NCI-H510A treated with DMSO at 0.1 percent for 48 hours (cell line): Measurements from ENCODE around the gene NHSL2.
A peak's percentile ranks its signal among the peaks of the same experiment; 100 is the strongest.
"Not testable (repeated sequence)": the region's sequence is repeated elsewhere in the genome, so short reads cannot be mapped to it uniquely, and the experiment has no call there.

ENCODE experiments used
- DNase-seq: peaks from one replicate; lab custom pipeline; 2025; lab: John Stamatoyannopoulos, UW

Gene NHSL2

GRCh38 chrX:71910643-71910985, at the start of gene NHSL2:
Gene NHSL2 (plus strand): TSS chrX:71910845.
- DNase-seq = peak; percentile 7

GRCh38 chrX:71867680-71868079, 43.0 kb upstream of the NHSL2 start:
- DNase-seq = no peak

GRCh38 chrX:71869566-71869965, 41.1 kb upstream of the NHSL2 start:
- not testable (repeated sequence) for DNase-seq

DNA sequence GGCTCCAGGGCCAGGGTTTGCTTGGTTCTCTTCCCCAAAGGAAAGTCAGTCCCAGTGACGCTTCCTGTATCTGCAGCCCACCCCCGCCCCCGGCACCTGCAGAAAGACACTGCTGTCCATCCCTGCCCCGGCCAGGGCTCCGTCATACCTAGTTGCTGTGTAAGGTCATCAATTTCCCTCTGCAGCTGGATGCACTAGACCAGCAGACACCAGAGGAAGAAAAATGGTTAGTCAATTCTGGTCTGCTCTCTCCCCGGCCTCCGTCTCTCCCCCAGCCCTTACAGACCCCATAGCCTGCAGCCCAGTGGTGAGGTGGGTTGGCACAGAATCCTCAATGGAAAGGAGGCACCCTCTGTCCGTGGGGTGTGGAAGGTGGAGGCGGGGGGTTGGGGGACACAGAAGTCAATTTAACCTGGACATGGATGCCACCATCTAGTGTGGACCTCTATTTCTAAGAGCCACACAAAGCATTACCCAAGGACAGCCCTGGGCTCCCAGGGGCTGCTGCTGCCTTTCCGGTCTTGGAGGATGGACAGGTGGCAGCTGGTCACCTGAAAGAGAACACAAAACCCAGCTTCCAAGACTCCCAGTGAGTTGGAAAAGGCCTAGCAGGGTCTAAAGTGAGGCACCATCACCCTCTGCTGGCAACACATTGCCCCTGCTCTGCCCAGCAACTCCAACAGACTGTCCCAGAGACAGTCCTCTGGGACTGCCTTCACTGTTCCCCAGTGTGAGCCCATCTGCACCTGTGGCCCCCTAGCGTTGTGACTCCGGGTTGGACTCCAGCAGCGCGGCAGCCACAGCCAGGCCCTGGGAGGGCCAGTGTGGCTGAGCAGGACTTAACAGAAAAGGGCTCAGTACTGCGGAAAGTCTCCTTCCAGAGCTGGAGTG, 40.2 kb upstream of the NHSL2 start:
- DNase-seq = no peak

GRCh38 chrX:71871367-71871766, 39.3 kb upstream of the NHSL2 start:
- DNase-seq = no peak

DNA sequence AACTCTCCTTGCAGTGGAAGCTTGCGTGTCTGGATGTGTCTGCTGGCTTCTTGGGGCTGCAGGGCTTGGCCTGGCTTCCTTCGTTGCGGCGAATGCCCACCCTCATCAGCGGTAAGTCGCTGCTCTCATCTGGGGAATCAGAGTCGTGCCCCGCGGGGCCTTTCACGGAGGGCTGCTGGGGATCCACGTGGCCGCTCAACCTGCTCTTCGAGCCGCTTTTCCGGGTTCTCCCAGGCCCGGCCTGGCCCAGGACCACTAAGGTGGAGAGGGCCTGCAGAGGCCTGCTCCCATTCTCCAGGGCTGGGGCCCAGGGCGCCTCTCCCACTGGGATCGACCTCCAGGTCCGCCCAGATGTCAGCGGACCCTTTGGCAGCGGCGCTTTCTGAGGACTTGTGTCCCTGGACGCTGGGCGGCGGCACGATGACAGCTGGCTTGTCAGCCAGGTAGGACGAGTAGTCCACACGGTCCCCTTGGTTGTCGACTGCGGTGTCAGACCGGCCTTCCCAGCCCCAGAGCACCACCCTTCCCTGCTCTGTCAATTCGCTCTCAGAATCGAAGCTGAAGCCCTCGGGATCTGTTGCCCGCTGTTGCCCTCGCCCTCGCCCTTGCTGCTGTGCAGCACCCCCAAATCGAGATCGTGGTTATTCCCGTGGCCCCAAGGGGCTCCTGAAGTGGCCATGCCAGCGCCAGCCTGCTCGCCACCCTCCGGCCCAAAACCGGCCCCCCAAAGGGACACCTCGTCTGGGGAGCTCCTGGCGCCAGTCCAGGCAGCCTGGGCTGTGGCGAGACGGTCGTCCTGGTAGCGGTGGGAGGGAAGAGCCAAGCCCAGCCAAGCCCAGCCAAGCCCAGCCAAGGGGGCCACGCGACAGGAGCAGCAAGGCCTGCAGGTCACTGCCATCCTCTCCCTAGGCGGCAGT, 37.8 kb upstream of the NHSL2 start:
- DNase-seq = no peak

- DNase-seq = no peak
Measured at GRCh38 chrX:71873459-71873833, 37.2 kb upstream of the NHSL2 start.

DNA sequence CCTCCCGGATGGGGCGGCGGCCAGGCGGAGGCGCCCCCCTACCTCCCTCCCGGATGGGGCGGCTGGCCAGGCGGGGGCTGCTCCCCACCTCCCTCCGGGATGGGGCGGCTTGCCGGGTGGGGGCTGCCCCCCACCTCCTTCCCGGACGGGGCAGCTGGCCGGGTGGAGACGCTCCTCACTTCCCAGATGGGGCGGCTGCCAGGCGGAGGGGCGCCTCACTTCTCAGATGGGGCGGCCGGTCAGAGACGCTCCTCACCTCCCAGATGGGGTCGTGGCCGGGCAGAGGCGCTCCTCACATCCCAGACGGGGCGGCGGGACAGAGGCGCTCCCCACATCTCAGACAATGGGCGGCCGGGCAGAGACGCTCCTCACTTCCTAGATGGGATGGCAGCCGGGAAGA, 33.8 kb upstream of the NHSL2 start:
- DNase-seq = not testable (repeated sequence)

- no peak for DNase-seq
Measured at GRCh38 chrX:71885099-71885498, 25.5 kb upstream of the NHSL2 start.

- DNase-seq = no peak
Measured at GRCh38 chrX:71895607-71896006, 15.0 kb upstream of the NHSL2 start.

DNA sequence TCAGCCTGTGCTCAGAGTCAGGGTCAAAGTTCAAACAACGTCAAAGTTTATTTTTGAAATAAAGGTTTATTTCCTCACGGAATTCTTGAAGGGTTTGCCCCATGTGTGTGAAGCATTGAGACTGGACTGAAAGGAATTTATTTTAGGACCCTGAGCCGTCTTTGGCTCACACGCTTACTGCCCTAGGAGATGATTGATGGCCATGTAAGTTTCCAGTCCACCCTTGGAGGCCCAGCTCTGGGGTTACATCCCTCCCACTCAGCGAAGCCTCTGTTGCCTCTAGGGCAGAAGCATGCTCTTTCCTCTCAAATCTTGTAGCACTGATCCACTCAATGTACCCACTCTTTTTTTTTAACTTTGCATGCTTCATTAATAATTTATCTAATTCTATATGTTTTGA, 4.5 kb upstream of the NHSL2 start:
- no peak for DNase-seq

DNA sequence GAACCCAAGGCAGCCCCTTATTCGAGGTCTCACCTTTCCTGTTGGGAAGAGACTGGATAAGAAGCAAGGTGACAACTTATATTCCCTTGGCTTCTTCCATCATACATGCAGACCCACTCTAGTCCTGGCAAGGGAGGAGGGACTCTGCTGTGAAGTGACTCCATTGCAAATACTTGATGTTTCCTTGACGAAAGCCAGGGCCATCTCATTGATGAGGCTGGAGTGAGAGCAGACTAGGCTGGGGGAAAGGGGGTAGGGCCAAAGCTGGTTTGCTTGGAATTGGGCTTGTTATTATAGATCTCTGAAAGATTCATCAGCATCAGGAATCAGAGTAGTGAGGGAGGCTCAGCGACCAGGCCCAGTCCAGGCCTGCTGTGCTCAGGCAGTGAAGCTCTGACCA, 2.3 kb upstream of the NHSL2 start:
- DNase-seq = no peak

GRCh38 chrX:71909956-71910355, 689 bp upstream of the NHSL2 start:
- DNase-seq = peak; percentile 29

GRCh38 chrX:71910986-71911730, 513 bp downstream of the NHSL2 start:
- DNase-seq = peak; percentile 12

DNA sequence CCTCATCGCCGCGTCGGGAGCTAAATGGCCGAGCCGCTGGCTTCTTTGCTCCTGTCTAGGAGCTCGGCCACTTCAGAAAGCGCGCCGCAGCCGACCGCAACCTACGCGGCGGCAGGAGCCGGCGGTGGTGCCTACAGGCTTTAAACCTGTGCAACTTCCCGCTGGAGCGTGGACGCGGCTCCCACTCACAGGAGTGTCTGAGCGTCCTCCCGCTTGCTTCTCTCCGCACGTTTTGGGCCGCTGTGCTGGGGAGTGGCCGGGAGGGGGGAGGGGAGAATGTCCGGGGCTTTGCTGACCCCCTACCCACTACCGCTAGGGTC, 1.0 kb downstream of the NHSL2 start:
- DNase-seq = no peak

- no peak for DNase-seq
Measured at GRCh38 chrX:71912156-71912555, 1.5 kb downstream of the NHSL2 start.

DNA sequence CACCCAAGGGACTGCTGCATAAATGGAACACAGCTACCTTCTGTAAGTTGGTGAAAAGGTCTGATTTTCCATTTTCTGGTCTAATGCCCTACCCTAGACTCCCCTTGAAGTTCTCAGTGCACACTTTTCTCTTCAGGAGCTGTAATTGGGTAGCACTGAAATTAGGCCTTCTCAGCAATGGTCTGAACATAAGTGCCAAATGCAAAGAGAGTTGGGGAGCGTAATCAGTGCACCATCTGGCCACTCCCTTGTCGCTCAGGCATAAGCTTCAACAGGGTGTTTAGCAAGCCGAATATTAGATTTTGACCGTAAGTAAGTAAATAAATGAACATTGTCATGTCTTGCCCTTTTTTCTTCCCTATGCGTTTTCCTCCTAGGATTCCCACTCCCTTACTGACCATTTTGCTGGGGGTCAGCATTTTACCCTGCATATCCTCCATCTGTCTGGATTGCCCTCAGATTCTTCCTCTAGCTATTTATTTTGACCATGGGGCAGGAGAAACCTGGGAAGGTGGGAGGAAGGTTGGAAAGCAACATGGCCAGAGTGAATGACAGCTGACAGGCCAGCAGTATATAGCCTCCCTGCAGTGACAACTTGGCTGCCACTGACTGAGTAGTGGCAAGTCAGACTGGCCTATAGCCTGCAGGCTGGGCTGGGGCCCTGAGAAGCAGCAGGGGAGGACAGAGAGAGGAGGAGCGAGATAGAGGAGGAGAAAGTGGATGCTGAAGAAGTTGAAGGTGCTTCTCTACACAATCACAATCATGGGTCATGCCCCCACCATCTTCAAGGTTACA, 2.7 kb downstream of the NHSL2 start:
- DNase-seq = no peak

GRCh38 chrX:71917621-71918343, 7.1 kb downstream of the NHSL2 start:
- DNase-seq = no peak

GRCh38 chrX:71919431-71919830, 8.8 kb downstream of the NHSL2 start:
- DNase-seq = no peak

DNA sequence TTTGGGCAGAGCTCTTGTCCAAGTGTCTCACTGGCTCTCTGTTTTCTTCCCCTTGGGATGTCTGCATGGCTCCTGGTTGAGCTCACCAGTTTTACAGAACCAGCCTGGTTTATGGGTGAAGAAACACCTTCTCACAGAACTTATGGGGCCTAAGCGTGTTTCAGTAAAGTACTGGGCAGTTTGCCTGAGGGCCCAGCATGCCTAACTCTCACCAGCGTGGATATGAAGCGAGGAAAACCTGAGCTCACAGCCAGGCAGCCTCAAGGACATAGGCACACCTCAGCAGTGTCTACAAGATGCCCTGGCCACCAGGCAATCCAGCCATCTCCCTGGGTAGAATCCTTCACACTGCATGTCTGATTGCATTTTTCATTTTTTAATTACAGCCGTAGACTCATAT, 9.2 kb downstream of the NHSL2 start:
- no peak for DNase-seq

DNA sequence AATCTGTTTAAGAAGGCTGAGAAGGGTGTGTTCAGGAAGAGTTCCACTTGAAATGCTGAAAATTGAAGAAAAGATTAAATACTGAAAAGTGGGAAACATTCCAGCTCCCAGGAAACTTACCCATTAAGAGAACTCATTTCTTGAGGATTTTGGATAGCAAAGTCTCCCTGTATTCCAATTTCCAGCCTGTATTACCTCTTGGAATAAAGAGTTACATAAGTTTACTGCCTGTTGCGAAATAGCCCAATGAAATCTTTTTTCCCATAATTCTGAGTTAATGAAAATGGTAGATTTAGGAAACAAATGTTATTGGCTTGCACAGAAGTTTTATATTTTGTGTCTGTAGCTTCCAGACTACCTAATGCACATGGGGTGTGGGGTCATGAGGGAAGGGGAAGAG, 12.0 kb downstream of the NHSL2 start:
- DNase-seq = no peak
